ENCODE measurements around the gene SMC4.
"Not testable (repeated sequence)": the region's sequence is repeated elsewhere in the genome, so short reads cannot be mapped to it uniquely, and the experiment has no call there.

Gene SMC4

DNA sequence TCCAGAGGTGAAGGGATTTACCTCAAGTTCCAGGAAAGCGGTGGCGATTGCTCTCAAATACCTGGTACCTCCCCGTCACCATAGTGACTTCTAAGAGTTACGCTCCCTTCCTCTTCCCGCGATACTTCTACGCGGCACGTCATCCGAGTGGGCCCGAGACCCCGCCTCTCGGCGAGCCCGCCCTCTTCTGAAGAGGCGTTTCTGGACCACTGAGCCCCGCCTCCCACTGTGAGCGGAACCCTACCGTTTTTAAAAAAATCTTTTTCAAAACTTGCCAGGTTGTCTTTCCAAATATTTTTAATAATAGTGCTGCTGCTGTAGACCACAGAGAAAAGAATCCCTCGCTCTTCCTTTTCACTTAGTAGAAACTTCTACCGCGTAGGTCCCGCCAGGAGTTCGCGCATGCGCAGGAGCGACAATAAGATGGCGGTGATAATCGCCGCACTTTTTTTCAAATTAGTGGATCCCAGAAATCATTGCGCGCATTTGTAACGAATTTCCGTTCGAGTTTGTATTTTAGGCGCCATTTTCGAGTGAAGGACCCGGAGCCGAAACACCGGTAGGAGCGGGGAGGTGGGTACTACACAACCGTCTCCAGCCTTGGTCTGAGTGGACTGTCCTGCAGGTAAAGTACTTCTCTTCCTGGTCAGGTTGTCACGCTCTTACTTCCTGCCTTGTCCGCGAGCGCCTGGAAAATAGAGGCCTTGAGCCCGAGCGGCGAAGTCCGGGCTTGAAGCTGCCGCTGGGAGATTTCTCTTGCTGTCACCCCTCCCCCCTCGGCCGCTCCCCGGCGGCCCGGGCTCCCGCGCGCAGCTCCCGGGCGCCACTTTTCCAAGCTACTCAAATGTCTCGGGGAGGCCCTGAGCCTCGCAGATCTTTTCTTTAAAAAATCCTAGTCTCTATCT is at the start of gene SMC4, which contains the start of gene IFT80:
TSS of gene SMC4 (plus strand) at position 526 of the 905 bp plus-strand sequence. CDS start 1,177 bp downstream, outside the sequence.
TSS of gene IFT80 (minus strand) at position 101 of the 905 bp plus-strand sequence. CDS start 14,625 bp downstream, outside the sequence.
- DNase-seq = peak; percentile 96

DNA sequence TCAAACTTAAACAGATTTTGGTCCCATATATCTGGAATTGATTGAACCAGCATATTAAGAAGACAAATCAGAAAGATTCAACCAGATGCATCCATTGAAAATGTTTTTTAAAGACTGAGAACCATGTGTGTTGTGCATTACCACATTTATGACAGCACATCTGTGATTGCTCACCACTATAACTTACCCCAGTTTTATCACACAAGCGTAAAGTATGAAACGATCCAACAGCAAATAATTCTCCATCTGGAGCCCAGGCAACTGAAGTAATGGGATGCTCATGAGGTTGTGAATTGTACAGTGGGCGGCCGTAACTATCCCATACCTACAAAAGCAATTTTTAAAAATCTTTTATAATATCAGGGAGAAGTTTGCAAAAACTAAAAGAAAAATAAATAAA is 43.6 kb upstream of the SMC4 start:
- no peak for DNase-seq

DNA sequence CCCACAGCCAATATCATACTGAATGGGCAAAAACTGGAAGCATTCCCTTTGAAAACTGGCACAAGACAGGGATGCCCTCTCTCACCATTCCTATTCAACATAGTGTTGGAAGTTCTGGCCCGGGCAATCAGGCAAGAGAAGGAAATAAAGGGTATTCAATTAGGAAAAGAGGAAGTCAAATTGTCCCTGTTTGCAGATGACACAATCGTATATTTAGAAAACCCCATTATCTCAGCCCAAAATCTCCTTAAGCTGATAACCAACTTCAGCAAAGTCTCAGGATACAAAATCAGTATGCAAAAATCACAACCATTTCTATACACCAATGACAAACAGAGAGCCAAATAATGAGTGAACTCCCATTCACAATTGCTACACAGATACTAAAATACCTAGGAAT is 36.6 kb upstream of the SMC4 start:
- DNase-seq = not testable (repeated sequence)

DNA sequence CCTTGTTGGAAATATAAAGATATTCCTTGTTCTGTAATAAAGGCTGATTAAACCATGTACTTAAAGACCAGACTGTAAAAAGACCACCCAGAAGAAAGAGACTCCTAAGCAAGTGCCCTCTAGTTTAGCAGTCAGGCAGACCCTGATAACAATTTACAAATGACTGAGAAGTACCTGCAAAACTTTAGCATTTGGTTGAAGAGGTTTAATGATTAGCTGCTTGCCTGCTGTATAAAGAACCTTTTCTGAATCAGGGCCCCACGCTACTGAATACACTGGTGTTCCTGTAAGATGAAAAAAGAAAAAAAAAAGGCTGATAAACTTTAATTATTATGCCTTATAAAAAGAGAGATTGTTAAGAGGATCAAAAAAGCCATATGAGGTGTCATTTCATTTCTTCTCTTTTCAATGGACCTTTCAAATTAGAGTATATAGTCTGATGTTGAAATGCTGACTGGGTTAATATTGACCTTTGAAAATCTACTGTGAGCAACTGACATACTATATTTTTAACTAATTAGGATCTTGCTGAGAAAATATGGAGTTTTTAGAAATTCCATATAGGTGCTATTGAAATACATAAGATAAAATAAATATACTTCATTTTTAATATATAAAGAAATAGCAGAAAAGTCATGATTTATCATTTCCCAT is 33.5 kb upstream of the SMC4 start:
- DNase-seq = no peak

DNA sequence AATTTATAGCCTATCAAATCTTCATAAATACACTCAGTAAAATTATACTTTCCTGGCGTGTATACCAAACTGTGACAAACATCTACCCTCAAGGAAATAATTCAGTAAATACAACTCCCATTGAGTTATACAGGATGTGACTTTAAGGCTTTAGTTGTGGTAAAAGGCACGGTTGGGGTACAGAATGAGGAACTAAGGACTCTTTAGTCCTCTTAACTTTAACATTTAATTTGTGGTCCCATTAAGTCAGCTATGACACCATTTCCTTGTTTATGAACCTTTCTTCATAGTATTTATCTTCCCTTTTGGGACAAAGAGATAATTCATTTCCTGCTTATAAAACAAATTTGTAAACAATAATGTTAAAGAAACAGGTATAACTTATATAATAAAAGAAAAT is 30.6 kb upstream of the SMC4 start:
- no peak for DNase-seq

DNA sequence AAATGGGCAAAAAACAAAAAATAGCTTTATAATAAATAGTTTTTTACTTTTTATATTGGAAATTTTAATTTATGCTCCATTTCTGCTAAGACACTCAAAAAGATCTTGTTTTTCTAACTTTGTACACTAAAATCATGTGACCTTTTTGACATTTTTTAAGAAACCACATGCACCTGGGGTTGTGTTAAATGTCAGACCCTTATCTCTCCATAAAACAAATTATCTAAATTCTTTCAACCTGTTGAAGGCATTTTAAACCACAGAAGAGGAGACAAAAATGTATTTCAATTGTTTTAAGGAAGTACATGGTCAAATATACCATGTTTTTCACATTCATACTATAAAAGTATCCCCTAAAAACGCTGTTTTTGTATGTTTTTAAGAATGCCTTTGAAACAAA is 29.7 kb upstream of the SMC4 start:
- DNase-seq = no peak

DNA sequence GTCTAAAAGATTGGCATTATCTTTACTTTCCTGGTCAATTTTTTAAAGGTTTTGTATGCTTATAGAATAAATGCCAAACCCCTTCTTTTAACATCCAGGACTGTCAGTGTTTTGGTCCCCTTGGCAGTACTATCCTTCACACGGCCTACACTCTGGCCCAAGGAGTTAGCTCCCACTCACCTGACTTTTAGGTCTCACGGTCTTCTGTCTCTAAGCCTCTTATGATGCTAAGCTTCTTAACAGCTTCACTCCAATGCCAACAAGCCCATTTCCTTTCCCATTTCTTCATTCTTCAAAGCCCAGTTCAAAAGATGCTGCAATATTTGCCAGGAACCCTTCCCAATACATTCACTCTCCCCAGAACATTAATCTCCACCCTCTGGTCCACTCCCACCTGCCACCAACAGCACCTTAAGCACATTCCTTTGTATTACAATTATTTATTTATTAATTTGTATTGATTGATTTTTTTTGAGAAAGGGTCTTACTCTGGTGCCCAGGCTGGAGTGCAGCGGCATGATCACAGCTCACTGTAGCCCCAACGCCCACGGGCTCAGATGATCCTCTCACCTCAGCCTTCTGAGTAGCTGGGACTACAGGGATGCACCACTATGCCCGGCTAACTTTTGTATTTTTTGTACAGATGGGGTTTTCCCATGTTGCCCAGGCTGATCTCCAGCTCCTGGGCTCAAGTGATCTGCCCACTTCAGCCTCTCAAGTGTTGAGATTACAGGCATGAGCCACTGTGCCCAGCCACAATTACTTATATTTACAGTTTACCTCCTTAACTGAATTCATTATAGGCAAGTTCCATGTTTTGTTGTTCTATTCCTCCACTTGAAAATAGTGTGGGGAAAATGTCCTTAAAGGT is 28.2 kb upstream of the SMC4 start:
- no peak for DNase-seq

DNA sequence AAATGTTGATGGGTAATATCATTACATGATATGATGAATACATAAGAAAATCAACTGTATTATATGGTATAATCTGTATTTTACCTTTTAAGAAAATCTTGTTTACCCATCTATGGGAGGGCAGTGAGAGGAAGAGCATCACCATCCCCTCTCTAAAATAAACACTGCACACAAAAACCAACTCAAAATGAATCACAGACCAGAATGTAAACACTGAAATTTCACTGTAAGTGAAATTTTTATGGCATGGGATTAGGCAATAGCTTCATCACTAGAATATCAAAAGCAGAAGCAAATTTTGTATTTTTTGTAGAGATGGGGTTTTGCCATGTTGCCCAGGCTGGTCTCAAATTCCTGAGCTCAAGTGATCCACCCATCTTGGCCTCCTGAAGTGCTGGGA is 26.7 kb upstream of the SMC4 start:
- DNase-seq = no peak

DNA sequence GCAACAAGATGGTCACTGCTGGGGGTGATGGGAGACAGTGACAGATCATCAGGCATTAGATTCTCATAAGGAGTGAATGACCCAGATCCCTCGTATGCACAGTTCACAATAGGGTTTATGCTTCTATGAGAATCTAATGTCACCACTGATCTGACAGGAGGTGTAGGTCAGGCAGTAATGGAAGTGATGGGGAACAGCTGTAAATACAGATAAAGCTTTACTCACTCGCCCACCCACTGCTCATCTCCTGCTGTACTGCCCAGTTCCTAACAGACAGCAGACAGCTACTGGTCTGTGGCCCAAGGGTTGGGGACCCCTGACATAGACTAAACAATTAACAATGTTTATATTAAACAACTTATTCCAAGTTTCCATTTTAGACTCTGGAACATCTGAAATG is 25.8 kb upstream of the SMC4 start:
- no peak for DNase-seq

DNA sequence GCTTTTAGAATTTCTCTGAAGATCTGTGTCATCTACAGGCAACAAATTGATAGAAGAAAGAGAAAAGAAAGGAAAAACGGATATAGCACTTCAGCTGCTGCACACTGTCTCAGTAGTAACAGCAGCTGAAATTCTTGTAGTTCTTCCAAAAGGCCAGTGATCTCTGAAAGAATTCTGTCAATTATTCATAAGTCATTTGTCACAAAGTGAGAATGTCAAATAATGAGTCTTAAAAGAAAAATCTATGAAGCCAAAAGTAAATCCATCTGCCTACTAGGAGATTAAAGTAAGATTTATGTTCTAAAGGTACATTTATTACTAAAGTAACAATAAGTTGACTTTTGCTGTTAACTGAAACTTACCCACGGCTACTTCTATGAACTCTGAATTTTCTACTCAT is 25.0 kb upstream of the SMC4 start:
- DNase-seq = no peak

DNA sequence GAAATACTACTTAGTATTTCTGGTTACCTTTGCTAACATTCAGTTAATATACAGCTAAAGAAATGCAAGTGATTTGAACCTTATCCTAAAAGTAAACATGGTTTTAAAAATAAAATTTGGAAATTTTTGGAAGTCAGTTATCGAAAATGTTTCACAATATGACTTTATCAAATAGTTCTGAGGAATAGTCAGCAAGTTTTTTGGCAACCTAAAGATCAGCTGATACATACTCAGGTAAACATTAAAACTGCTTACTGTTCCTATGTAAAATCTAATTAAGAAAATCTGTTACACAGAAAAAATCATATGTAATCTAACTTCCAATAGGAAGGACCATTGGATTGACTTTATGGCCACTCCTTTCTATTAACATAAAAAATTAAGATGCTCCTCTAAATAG is 24.5 kb upstream of the SMC4 start:
- DNase-seq = no peak

DNA sequence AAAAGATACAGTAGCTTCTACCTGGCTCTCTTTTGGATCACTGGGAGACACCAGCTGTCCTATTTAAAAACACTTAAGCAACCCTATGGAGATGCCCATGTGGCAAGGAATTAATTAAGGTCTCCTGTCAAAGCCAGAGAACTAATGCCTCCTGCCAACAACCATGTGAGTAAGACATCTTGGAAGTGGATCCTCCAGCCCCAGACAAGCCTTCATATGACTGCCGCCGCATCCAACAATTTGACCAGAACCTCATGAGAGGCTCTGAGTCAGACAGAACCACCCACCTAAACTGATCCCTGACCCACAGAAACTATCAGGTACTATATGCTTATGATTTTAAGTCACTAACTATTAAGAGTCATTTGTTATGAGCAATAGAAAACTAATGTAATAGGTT is 22.8 kb upstream of the SMC4 start:
- DNase-seq = no peak

DNA sequence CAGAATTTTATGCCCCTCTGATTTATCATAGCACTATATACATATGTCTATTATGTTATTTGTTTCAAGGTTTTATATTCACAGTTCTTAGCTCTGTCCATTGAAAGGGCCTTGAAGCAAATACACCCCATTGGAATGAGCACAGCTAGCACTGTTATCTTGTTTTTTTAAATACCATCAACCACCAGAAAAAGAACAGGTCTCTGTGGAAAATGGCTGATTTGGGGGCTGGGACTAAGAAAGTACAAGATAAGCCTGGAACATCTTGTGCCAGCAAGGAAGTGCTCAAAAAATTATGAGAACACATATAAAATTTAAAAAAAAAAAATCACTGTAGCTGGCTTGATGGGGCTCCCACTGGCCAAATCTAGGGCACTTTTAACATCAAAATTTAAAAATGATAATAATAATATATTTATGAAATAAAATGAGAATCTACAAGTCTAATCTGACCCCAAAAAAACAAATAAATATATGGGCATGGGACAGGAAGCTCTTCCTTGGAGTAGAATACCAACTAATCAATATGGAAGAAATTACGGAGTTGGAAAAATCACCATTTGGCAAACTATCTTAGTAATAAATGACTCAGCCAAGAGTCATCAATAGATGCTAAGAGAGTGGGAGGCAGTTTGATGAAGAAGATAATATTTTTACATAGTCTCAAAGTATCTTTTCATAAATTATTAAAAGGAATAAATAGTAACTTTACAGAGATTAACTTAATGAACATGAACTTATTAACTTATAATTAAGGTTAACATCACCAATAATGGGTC is 20.9 kb upstream of the SMC4 start:
- DNase-seq = no peak

DNA sequence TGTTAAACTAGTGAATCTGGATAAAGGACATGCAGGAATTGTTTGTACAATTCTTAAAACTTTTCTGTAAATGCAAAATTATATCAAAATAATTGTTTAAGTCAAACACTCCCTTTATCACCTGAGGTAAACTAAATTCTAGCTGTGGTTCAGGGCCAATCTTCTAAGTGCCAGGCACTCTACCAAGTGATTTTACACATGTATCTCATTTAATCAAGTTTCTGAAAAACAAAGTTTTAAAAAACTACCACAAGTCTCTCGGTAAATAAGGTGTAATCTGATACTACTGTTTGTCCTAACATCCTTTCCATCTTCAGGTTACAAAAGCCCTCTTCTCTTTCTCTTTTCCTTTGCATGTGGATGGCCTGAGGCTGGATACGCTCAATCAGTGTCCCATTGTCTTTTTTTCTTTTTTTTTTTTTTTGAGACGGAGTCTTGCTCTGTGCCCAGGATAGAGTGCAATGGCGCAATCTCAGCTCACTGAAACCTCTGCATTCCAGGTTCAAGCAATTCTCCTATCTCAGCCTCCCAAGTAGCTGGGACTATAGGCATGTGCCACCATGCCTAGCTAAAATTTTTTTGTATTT is 19.7 kb upstream of the SMC4 start:
- no peak for DNase-seq

DNA sequence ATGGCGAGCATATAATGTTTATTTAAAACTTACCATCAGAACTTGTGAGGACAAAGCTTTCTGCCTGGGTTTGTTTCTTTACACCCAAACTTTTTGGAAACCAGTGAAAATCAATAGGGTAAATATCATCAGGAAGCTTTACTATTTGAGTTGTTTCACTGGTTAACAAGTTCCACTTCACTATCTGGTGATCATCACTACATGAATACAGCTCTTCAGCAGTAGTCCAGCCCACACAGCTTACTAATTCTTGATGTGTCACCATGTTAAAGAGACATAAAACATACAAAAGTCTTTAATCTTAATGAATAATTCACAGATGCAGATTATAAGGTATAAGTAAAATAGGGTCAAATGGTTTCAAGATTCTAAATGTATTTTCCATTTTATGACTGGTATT is 18.0 kb upstream of the SMC4 start:
- no peak for DNase-seq

DNA sequence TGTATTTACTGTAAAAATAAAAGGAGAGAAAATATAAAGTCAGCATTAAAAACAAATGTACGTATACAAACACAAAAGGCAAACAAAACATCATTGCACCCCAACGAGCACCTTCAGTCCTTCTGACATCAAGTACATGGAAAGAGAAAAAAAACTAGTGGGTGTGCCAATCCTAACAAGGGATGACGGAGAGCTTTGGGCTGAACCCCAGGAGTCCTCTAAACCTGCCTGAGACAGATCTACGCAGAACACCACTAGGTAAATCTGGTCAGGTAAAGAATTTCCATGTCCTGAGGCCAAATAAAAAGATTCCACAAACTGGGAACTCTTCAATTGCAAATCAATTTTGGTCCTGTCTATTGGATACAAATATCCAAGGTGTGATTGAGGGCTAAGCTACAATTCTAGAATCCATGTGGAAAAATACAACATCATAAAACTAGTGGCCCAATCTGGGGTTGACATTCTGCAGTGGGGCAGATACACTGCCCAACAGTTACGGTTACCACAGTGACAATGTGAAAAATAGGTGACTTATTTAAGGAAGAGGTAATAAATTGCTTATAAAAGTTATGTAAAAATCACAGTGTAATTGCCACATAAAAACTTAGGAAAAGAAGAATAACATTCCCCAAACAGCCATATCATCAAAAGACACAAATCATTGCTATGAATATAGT is 14.7 kb upstream of the SMC4 start:
- DNase-seq = no peak

DNA sequence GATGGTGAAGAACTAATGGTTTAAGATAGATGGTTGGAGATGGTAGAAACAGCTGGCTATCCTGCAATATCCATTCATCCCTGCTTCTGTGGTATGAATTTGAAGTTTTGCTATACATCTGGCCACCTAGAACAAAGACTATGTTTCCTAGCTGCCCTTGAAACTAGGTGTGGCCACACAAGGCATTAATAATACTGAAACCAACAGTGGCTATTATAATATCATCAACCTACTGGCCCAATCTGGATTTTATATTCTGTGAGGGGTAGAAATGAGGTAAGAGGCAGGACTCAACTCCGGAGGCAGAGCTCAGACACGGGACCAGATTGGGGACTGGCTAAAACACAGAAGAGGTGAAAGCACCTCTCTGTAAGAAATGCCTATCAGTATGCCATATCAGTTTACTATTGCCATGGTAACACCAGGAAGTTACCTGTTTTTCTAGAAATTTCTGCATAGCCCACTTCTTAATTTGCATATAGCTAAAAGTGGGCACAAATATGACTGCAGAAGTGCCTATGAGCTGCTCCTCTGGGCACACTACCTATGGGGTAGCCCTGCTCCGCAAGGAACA is 8.8 kb upstream of the SMC4 start:
- DNase-seq = no peak

DNA sequence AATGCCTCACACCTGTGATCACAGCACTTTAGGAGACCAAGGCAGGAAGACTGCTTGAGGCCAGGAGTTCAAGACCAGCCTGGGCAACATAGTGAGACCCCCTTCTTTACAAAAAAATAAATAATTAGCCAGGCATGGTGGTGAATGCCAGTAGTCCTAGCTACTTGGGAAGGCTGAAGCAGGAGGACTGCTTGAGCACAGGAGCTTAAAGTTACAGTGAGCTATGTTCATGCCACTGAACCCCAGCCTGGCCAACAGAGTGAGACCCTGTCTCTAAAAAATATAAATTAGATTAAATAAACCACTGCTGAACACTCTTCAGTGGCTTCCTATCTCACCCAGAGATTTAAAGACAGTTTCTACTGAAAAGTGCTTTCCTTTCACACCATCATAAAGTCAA is 6.7 kb upstream of the SMC4 start:
- no peak for DNase-seq

DNA sequence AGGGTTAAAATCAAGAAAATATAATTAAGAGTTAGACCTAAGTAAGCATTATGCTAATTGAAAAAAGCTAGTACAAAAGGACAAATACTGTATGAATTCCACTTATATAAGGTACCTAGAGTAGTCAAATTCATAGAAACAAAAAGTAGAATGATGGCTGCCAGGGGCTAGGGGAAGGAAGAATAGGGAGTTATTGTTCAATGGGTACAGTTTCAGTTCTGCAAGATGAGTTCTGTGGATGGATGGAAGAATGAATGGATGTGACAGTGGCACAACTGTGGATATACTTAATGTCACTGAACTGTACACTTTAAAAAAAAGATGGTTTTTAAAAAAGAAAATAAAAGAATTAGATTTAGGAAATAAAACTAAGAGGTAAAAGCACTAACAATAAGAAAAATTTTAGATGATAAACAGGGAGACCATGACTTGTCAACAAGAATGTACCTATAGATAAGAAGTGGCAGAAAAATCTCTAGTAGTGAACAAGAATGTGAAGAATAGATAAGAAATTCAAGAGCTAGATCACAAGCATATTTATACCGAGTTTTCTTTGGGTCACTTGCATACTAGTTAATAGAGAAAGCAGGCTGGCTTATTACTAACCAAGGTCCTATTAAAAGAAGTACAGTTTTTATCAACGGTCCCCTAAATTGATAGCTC is 6.0 kb upstream of the SMC4 start:
- no peak for DNase-seq

DNA sequence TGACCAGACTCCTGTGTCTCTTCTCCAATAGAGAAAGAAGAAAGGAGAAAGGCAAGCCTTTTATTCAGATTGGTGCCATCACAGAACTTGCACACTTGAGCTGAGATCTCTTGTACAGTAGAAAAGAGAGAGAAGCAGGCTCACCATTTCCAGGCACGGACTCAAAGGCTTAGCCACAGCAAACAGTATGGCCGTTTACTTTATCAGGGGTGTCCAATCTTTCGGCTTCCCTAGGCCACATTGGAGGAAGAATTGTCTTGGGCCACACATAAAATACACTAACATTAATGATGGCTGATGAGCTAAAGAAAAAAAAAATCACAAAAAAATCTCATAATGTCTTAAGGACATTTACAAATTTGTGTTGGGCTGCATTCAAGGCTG is 5.4 kb upstream of the SMC4 start:
- no peak for DNase-seq

DNA sequence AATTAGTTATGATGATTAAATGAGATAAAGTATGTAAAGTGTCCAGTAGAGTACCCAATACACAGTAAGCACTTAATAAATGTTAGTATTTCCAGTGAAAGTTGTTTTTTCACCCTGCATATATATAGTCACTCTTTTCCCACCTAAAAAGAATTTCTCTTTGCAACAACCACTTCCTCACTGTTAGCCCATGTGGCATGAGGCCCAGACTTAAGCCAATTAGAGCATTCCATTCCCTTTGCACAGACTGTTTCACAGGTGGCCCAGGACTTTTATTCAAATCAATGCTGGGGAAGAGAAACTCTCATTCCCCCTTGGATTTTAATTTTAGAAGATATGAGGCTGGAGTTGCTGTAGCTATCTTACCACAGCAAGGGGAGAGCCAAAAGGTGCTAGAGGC is 4.2 kb upstream of the SMC4 start:
- DNase-seq = no peak
